GM23248 (cell line): Measurements from ENCODE around the gene ENTPD2. TPM values are rescaled to one million over a fixed set of nuclear protein-coding genes. Genes with fewer than 3 reads are reported as not detected.

ENCODE experiments used
- DNase-seq: peaks from one replicate; pipeline ENCODE4 v3.0.0-alpha.2; 2015
- H2AFZ ChIP-seq: fragments of 200-600 bp; sonication (generic); 2 replicates; pipeline ENCODE4 v1.6.1; 2016; ENCODE audit warnings: antibody characterized with exemption
- H3F3A ChIP-seq: fragments of 200-600 bp; sonication (generic); 2 replicates; pipeline ENCODE4 v1.6.1; 2016; ENCODE audit warnings: mild to moderate bottlenecking, antibody characterized with exemption, mixed run types; ENCODE audit not compliant: insufficient read depth
- H3K27ac ChIP-seq: fragments of 200-600 bp; sonication (generic); 2 replicates; pipeline ENCODE4 v1.5.1; 2016; ENCODE audit warnings: mild to moderate bottlenecking
- H3K27me3 ChIP-seq: fragments of 200-600 bp; sonication (generic); replicated peaks from 2 replicates; pipeline ENCODE4 v1.6.1; 2016; ENCODE audit warnings: mild to moderate bottlenecking; ENCODE audit not compliant: insufficient read depth
- H3K36me3 ChIP-seq: fragments of 200-600 bp; sonication (generic); 2 replicates; pipeline ENCODE4 v1.6.1; 2016; ENCODE audit warnings: low read depth, mild to moderate bottlenecking
- H3K4me1 ChIP-seq: fragments of 200-600 bp; sonication (generic); 2 replicates; pipeline ENCODE4 v1.6.1; 2016; ENCODE audit warnings: mild to moderate bottlenecking; ENCODE audit not compliant: insufficient read depth
- H3K4me2 ChIP-seq: fragments of 200-600 bp; sonication (generic); one replicate; pipeline ENCODE4 v1.6.1; 2016; ENCODE audit warnings: mild to moderate bottlenecking; ENCODE audit not compliant: unreplicated experiment
- H3K4me3 ChIP-seq: fragments of 200-600 bp; sonication (generic); 2 replicates; pipeline ENCODE4 v1.5.1; 2016; ENCODE audit warnings: mild to moderate bottlenecking
- H3K79me2 ChIP-seq: fragments of 200-600 bp; sonication (generic); 2 replicates; pipeline ENCODE4 v1.6.1; 2016; ENCODE audit warnings: mild to moderate bottlenecking; ENCODE audit not compliant: insufficient read depth
- H3K9ac ChIP-seq: fragments of 200-600 bp; sonication (generic); 2 replicates; pipeline ENCODE4 v1.6.1; 2016; ENCODE audit warnings: mild to moderate bottlenecking
- H3K9me2 ChIP-seq: fragments of 200-600 bp; sonication (generic); 2 replicates; pipeline ENCODE4 v1.6.1; 2016; ENCODE audit warnings: mixed run types, mild to moderate bottlenecking, moderate library complexity; ENCODE audit not compliant: insufficient read depth
- H3K9me3 ChIP-seq: fragments of 200-600 bp; sonication (generic); one replicate; pipeline ENCODE4 v1.6.1; 2017; ENCODE audit warnings: low read depth
- H4K20me1 ChIP-seq: fragments of 200-600 bp; sonication (generic); 2 replicates; pipeline ENCODE4 v1.6.0; 2016; ENCODE audit not compliant: insufficient read depth
- EZH2 ChIP-seq: fragments of 200-600 bp; sonication (generic); IDR thresholded peaks from 2 replicates; pipeline ENCODE4 v1.6.1; 2018; ENCODE audit warnings: antibody characterized with exemption, mild to moderate bottlenecking; ENCODE audit not compliant: insufficient read depth, poor library complexity, severe bottlenecking
- EZH2phosphoT487 ChIP-seq: fragments of 200-600 bp; sonication (generic); IDR thresholded peaks from 2 replicates; pipeline ENCODE4 v1.6.1; 2018; ENCODE audit warnings: antibody characterized with exemption, moderate library complexity, mild to moderate bottlenecking, low read depth; ENCODE audit not compliant: insufficient read depth
- WGBS, 2 experiments: methylation state at CpG; one replicate each; pipeline ENCODE4 v1.1.6; 2015 to 2017; ENCODE audit warnings: low lambda C conversion rate in 2 of 2, low coverage in 1 of 2; ENCODE audit errors: missing lambda C conversion rate in 2 of 2; 5-methylcytosine and 5-hydroxymethylcytosine counted together
- in situ Hi-C: fragments of 300-500 bp; cut with MboI; formaldehyde crosslinking; loops from 2 replicates; pipeline ENCODE4 v1.15.0; 2020
- polyA plus RNA-seq: library from polyadenylated mRNA; unstranded; fragments of >200 nt; fragmentation: Nextera tagmentation; extraction: Ambion mirVana; gene quantifications from 2 replicates; pipeline ENCODE4 v1.2.1, GENCODE V29; 2016
- total RNA-seq: library from RNA; depleted of rRNA; stranded (reverse); fragments of >200 nt; shearing (Covaris generic); gene quantifications from 2 replicates; pipeline ENCODE4 v1.2.3, GENCODE V29; 2014; rRNA removed

Gene ENTPD2
- total RNA-seq (not detected in 2 replicates), polyA plus RNA-seq (not detected in 2 replicates)

DNA sequence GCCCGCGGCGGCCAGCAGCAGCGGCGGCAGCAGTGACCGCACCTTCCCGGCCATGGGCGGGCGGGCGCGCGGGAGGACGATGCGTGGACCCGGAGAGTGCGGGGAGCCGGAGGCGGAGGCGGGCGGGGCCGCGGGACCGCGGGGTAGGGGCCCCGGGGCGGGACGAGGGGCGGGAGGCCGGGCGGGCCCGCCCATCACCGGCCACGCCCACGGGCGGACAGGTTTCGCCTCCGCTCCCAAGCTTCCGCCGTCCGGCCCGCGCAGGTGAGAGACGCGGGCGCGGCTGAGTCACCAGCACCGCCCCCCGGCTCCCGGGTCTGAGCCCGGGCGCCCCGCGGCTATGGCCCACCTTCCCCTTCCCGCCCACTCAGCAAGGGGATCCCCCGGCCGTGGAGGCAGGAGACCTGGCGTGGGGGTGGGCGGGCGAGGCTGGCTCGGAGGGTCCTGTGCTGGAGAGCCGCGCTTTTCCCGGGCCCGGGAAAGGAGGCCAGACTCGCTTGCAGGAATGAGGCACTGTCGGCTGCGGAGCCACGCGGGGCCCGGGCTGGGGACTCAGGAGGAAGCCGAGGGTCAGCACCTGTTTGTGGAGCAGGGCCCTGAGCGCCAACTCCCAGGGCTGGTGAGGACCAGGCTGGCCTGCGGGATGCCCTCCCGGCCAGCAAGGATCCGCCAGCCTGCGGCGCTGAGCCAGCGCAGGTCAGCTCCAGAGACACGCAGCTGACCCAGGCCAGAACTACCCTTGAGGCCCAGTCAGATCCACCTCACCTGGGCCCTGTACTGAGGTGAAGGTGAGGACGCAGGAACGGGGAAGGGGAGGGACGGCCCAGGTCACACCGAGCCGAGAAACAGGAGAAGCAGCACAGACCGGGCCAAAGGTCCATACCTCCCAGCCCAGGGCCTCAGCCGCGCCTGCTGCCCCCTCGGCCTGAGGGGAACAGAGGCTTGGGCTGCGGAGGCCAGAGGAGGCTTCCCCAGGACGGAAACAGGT is at the start of gene ENTPD2:
TSS of gene ENTPD2 (minus strand) at position 118 of the 988 bp plus-strand sequence. CDS start at position 54, 64 bp downstream.
- in situ Hi-C loops, result no loop called here
- Histone ChIP-seq H3K79me2 (no peaks in the 10 kb centered on the region), H3K27ac (no peak within 1 kb of the TSS), H3F3A (0 out of 2 replicates have a peak, but pooled peaks cover 5% of the 10 kb centered on the region), H3K9ac (no peak within 1 kb of the TSS), H3K9me2 (no peaks in the 10 kb centered on the region), H3K4me3 (no peak within 1 kb of the TSS), H3K9me3 (no peaks in the 10 kb centered on the region), H3K4me2 (no peak within 1 kb of the TSS), H4K20me1 (no peaks in the 10 kb centered on the region), H2AFZ (no peak within 1 kb of the TSS), H3K36me3 (no peaks in the 10 kb centered on the region), H3K27me3 (peaks cover 19% of the 10 kb centered on the region), H3K4me1 (peaks cover 4% of the 10 kb centered on the region; the same call in 1 of the 2 replicates)
- DNase-seq, result no peak
- TF ChIP-seq EZH2phosphoT487 (no peak), EZH2 (no peak)
- WGBS, 2 experiments, result 40 to 70% methylated on average over 31 to 62 of the region's 90 CpGs

DNA sequence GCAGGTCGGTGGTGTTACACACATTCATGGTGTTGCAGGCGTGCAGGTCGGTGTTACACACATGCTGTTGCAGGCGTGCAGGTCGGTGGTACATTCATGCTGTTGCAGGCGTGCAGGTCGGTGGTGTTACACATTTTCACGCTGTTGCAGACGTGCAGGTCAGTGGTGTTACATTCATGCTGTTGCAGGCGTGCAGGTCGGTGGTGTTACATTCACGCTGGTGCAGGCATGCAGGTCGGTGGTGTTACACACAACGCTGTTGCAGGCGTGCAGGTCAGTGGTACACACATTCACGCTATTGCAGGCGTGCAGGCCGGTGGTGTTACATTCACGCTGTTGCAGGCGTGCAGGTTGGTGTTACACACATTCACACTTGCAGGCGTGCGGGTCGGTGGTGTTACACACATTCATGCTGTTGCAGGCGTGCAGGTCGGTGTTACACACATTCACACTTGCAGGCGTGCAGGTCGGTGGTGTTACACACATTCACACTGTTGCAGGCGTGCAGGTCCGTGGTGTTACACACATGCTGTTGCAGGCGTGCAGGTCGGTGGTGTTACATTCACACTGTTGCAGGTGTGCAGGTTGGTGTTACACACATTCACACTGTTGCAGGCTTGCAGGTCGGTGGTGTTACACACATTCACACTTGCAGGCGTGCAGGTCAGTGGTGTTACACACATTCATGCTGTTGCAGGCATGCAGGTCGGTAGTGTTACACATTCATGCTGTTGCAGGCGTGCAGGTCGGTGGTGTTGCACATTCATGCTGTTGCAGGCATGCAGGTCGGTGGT is 49.5 kb upstream of the ENTPD2 start:
- Histone ChIP-seq H3F3A (no peaks in the 10 kb centered on the region), H2AFZ (no peak overlapping the region), H3K36me3 (no peaks in the 10 kb centered on the region; the same call in 1 of the 2 replicates), H3K4me1 (no peaks in the 10 kb centered on the region), H3K4me2 (no peak overlapping the region), H3K27ac (no peak overlapping the region), H3K79me2 (no peaks in the 10 kb centered on the region), H4K20me1 (no peaks in the 10 kb centered on the region), H3K9me3 (no peaks in the 10 kb centered on the region), H3K27me3 (no peaks in the 10 kb centered on the region), H3K9ac (no peak overlapping the region), H3K4me3 (no peak overlapping the region), H3K9me2 (no peaks in the 10 kb centered on the region)
- no peak for TF ChIP-seq EZH2
- TF ChIP-seq EZH2phosphoT487, result no peak
- WGBS, 2 experiments, result 90 to 95% methylated on average over 32 to 37 of the region's 37 CpGs
- DNase-seq, result no peak
- in situ Hi-C loops, result loop anchor here (25.0 kb wide), 1 partner anchor 309 kb away; the partner anchor contains the start of genes EXD3 and NOXA1

DNA sequence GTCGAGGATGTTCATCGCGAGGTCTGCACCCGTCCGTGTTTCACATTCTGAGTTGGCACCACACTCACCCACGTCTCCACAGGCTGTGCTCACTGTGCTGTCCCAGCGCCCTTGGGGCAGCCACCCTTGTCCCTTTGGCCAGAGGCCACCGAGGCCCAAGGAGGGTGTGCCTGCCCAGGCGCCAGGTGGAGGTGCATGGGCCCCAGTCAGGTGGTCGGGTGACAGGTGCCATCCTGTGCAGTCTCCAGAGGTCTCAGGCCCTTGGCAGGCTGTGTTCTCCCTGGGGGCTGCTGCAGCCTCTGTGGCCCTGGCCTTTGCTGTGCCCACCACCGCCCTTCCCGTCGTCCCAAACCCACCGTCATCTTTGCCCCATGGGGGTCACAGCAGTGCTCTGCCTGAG is 45.4 kb upstream of the ENTPD2 start:
- Histone ChIP-seq H2AFZ (no peak overlapping the region), H3F3A (no peaks in the 10 kb centered on the region), H3K4me2 (no peak overlapping the region), H3K9ac (no peak overlapping the region), H3K36me3 (no peaks in the 10 kb centered on the region; the same call in 1 of the 2 replicates), H3K9me2 (no peaks in the 10 kb centered on the region), H3K27me3 (no peaks in the 10 kb centered on the region), H3K4me3 (no peak overlapping the region), H4K20me1 (no peaks in the 10 kb centered on the region), H3K27ac (no peak overlapping the region), H3K4me1 (no peaks in the 10 kb centered on the region), H3K9me3 (no peaks in the 10 kb centered on the region), H3K79me2 (no peaks in the 10 kb centered on the region)
- DNase-seq, result no peak
- WGBS, 2 experiments, result 84 to 85% methylated on average over 14 of the region's 14 CpGs
- in situ Hi-C loops, result no loop called here
- no peak for TF ChIP-seq EZH2phosphoT487
- TF ChIP-seq EZH2, result no peak
